Panc1 (cell line): Measurements from ENCODE around the gene DSCAML1. TPM values are rescaled to one million over a fixed set of nuclear protein-coding genes. Genes with fewer than 3 reads are reported as not detected.

Source experiments
- ATAC-seq: fragments of 200-7000 bp; cut with Tn5 transposase; 2 replicates; pipeline ENCODE4 v1.9.1; 2020; ENCODE audit warnings: mild to moderate bottlenecking, moderate library complexity
- BruUV-seq: library from RNA; stranded (reverse); fragments of 400-500 nt; replicated peaks from 2 replicates; lab custom pipeline; 2021; lab: Mats Ljungman, UMichigan
- CTCF ChIA-PET: fragments of 300-600 bp; sonication (Branson Sonifier 250); formaldehyde crosslinking; loops from one replicate; lab custom pipeline; 2022; ENCODE audit warnings: antibody characterized with exemption; lab: Charles Lee
- POLR2A ChIA-PET: fragments of 300-600 bp; sonication (Branson Sonifier 250); formaldehyde crosslinking; loops from one replicate; lab custom pipeline; 2022; ENCODE audit warnings: antibody characterized with exemption; lab: Charles Lee
- DNase-seq: peaks from one replicate; pipeline ENCODE4 v3.0.0-alpha.2; 2010; ENCODE audit warnings: low read depth, low spot score
- H3K27ac ChIP-seq: 2 replicates; pipeline ENCODE4 v1.5.1; 2011; ENCODE audit warnings: mild to moderate bottlenecking, low read length, inconsistent platforms
- H3K27me3 ChIP-seq: fragments of 200-500 bp; sonication (Bioruptor generic); 2 replicates; pipeline ENCODE4 v1.6.0; 2014; ENCODE audit warnings: low read length, inconsistent platforms; ENCODE audit not compliant: control insufficient read depth, insufficient read depth
- H3K36me3 ChIP-seq: fragments of 200-500 bp; sonication (Bioruptor generic); 2 replicates; pipeline ENCODE4 v1.5.1; 2014; ENCODE audit warnings: inconsistent platforms, mild to moderate bottlenecking, low read length, moderate library complexity; ENCODE audit not compliant: control insufficient read depth, insufficient read depth
- H3K4me1 ChIP-seq: 2 replicates; pipeline ENCODE4 v1.5.1; 2011; ENCODE audit warnings: inconsistent platforms, mild to moderate bottlenecking, low read length, moderate library complexity; ENCODE audit not compliant: control insufficient read depth, insufficient read depth
- H3K4me3 ChIP-seq, 2 experiments: 2 replicates each; pipeline ENCODE4 v1.5.1; 2011 to 2012; ENCODE audit warnings: low read depth in 2 of 2, low read length in 2 of 2, mild to moderate bottlenecking in 2 of 2, inconsistent platforms in 1 of 2, moderate library complexity in 1 of 2
- H3K9me3 ChIP-seq: fragments of 200-500 bp; sonication (Bioruptor generic); 2 replicates; pipeline ENCODE4 v1.5.1; 2014; ENCODE audit warnings: low read depth, mild to moderate bottlenecking, inconsistent platforms, low read length, moderate library complexity; ENCODE audit not compliant: control insufficient read depth, insufficient read depth
- POLR2AphosphoS5 ChIP-seq: IDR thresholded peaks from 2 replicates; pipeline ENCODE4 v1.6.1; 2012; ENCODE audit warnings: mild to moderate bottlenecking, low read depth, low read length, moderate library complexity
- SIN3A ChIP-seq: IDR thresholded peaks from 2 replicates; pipeline ENCODE4 v1.6.1; 2012; ENCODE audit warnings: low read depth, mild to moderate bottlenecking, low read length, moderate library complexity, borderline replicate concordance; ENCODE audit not compliant: insufficient read depth
- TCF7L2 ChIP-seq: IDR thresholded peaks from 2 replicates; pipeline ENCODE4 v1.6.1; 2011; ENCODE audit warnings: mild to moderate bottlenecking, low read depth, low read length, inconsistent platforms
- in situ Hi-C: cut with HindIII; loops from 2 replicates; pipeline ENCODE4 v1.10.0; 2016; ENCODE audit warnings: low sequenced_read_pairs, low pct_unique_long_range_greater_than_20kb
- intact Hi-C: fragments of 100-400 bp; cut with micrococcal nuclease; formaldehyde crosslinking; loops from one replicate; pipeline ENCODE4 v1.10.0; 2022; ENCODE audit not compliant: unreplicated experiment
- total RNA-seq: library from RNA; stranded (reverse); gene quantifications from one replicate; pipeline ENCODE4 v1.2.1, GENCODE V29; 2021; ENCODE audit not compliant: unreplicated experiment
- TF ChIP-seq, protein P1 (sequence below): fragments of 450-650 bp; IDR thresholded peaks from 2 replicates; pipeline ENCODE4 v1.5.1; 2017; ENCODE audit warnings: mild to moderate bottlenecking
- TF ChIP-seq, protein P2 (sequence below), 2 experiments: IDR thresholded peaks; 2 replicates each; pipeline ENCODE4 v1.6.1; 2011 to 2012; ENCODE audit warnings: low read depth in 2 of 2, control low read depth in 1 of 2, low read length in 1 of 2, mild to moderate bottlenecking in 1 of 2, moderate library complexity in 1 of 2; ENCODE audit not compliant: insufficient read depth in 1 of 2

The DSCAML1 gene
- total RNA-seq, 1 experiment from 2014 or later = 1.6 TPM

DNA sequence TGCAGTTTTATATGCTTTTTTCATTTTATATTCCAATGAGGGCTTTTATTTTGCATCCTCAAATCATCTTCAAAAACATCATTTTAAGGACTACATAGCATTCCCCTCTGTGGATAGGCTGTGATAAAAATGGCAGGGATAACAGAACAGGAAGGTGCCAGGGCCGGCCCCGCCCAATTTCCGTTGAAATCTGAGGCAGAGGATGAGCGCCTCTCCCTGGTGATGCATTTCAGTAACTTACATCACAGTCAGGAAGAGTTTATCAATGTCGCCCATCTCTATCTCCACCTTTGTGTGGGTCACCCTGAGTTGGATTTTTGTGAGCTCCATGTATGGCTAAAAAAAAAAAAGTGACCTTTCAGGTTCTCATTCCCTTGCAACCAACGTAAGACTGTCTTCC lies 201.6 kb downstream of the DSCAML1 start:
- ATAC-seq (no peak), DNase-seq (no peak)
- ChIA-PET CTCF (interaction anchor here (0.5 kb wide), 1 partner anchor 139 kb away, joined by 7 read pairs; no protein-coding TSS in a partner anchor), POLR2A (no interaction called here)
- Histone ChIP-seq H3K9me3 (no peaks in the 10 kb centered on the region), H3K36me3 (no peaks in the 10 kb centered on the region), H3K27ac (no peak overlapping the region), H3K4me1 (no peaks in the 10 kb centered on the region), H3K27me3 (peaks cover 24% of the 10 kb centered on the region), H3K4me3 (no peak overlapping the region)
- no peak for TF ChIP-seq POLR2AphosphoS5
- TF ChIP-seq, protein P1, sequence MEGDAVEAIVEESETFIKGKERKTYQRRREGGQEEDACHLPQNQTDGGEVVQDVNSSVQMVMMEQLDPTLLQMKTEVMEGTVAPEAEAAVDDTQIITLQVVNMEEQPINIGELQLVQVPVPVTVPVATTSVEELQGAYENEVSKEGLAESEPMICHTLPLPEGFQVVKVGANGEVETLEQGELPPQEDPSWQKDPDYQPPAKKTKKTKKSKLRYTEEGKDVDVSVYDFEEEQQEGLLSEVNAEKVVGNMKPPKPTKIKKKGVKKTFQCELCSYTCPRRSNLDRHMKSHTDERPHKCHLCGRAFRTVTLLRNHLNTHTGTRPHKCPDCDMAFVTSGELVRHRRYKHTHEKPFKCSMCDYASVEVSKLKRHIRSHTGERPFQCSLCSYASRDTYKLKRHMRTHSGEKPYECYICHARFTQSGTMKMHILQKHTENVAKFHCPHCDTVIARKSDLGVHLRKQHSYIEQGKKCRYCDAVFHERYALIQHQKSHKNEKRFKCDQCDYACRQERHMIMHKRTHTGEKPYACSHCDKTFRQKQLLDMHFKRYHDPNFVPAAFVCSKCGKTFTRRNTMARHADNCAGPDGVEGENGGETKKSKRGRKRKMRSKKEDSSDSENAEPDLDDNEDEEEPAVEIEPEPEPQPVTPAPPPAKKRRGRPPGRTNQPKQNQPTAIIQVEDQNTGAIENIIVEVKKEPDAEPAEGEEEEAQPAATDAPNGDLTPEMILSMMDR = no peak
- intact Hi-C loops = no loop called here
- in situ Hi-C loops = no loop called here
- BruUV-seq = no TSS peak

DNA sequence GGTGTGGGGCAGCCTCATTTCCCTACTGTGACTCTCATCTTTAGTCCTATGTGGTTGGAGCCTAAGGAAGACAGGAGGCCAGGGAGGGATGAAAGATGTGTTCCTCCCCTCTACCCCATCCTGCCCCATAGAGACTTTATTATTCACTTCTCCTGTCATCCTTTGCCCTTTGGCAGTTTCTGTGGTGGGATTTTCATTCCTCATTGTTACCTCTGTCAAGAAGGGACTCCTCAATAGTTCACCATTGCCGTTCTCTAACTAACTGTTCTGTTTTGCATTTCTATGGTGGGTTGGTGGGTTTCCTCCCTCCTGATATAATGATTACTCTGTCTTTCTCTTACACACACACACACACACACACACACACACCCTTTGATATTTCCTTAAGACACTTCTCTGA lies 202.3 kb downstream of the DSCAML1 start:
- Histone ChIP-seq H3K27me3 (peaks cover 24% of the 10 kb centered on the region), H3K36me3 (no peaks in the 10 kb centered on the region), H3K9me3 (no peaks in the 10 kb centered on the region), H3K4me3 (no peak overlapping the region), H3K4me1 (no peaks in the 10 kb centered on the region), H3K27ac (no peak overlapping the region)
- TF ChIP-seq, protein P2, sequence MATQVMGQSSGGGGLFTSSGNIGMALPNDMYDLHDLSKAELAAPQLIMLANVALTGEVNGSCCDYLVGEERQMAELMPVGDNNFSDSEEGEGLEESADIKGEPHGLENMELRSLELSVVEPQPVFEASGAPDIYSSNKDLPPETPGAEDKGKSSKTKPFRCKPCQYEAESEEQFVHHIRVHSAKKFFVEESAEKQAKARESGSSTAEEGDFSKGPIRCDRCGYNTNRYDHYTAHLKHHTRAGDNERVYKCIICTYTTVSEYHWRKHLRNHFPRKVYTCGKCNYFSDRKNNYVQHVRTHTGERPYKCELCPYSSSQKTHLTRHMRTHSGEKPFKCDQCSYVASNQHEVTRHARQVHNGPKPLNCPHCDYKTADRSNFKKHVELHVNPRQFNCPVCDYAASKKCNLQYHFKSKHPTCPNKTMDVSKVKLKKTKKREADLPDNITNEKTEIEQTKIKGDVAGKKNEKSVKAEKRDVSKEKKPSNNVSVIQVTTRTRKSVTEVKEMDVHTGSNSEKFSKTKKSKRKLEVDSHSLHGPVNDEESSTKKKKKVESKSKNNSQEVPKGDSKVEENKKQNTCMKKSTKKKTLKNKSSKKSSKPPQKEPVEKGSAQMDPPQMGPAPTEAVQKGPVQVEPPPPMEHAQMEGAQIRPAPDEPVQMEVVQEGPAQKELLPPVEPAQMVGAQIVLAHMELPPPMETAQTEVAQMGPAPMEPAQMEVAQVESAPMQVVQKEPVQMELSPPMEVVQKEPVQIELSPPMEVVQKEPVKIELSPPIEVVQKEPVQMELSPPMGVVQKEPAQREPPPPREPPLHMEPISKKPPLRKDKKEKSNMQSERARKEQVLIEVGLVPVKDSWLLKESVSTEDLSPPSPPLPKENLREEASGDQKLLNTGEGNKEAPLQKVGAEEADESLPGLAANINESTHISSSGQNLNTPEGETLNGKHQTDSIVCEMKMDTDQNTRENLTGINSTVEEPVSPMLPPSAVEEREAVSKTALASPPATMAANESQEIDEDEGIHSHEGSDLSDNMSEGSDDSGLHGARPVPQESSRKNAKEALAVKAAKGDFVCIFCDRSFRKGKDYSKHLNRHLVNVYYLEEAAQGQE (IDR thresholded peaks at IDR 0.05; ENCODE audit: insufficient read depth in 1 of 2, low read depth in 2 of 2, low read length in 1 of 2) = no peak
- TF ChIP-seq TCF7L2 = no peak
- TF ChIP-seq, protein P1 = no peak
- TF ChIP-seq SIN3A = no peak
- TF ChIP-seq POLR2AphosphoS5 = no peak
- BruUV-seq = no TSS peak
- ChIA-PET CTCF (no interaction called here), POLR2A (no interaction called here)
- intact Hi-C loops (no loop called here), in situ Hi-C loops (no loop called here)
- DNase-seq = no peak
- ATAC-seq = no peak
